Adipocyte (in vitro differentiated cells): ENCODE results near the gene FXYD7.
"Not testable (repeated sequence)": the region's sequence is repeated elsewhere in the genome, so short reads cannot be mapped to it uniquely, and the experiment has no call there.

ENCODE experiments used
- DNase-seq: peaks from one replicate; pipeline ENCODE4 v3.0.0-alpha.2; 2015; ENCODE audit warnings: low read depth
- H3K27me3 ChIP-seq: replicated peaks from 2 replicates; pipeline ENCODE4 v1.7.0; 2013; ENCODE audit warnings: mild to moderate bottlenecking, low read length, moderate library complexity; ENCODE audit not compliant: control insufficient read depth, insufficient read depth
- H3K36me3 ChIP-seq: 2 replicates; pipeline ENCODE4 v1.7.0; 2013; ENCODE audit warnings: low read length, mild to moderate bottlenecking, moderate library complexity; ENCODE audit not compliant: control insufficient read depth, insufficient read depth, severe bottlenecking
- H3K4me1 ChIP-seq: 2 replicates; pipeline ENCODE4 v1.7.0; 2013; ENCODE audit warnings: mild to moderate bottlenecking, low read length, moderate library complexity; ENCODE audit not compliant: control insufficient read depth, insufficient read depth
- H3K4me3 ChIP-seq: 2 replicates; pipeline ENCODE4 v1.7.0; 2013; ENCODE audit warnings: mild to moderate bottlenecking, low read length, moderate library complexity
- H3K9ac ChIP-seq: 2 replicates; pipeline ENCODE4 v1.7.0; 2013; ENCODE audit warnings: mild to moderate bottlenecking, low read length, moderate library complexity
- H3K9me3 ChIP-seq: 2 replicates; pipeline ENCODE4 v1.7.0; 2013; ENCODE audit warnings: mild to moderate bottlenecking, low read length, moderate library complexity; ENCODE audit not compliant: control insufficient read depth

The FXYD7 gene

GRCh38 chr19:35174226-35174625 is 31.2 kb downstream of the FXYD7 start:
- no peaks in the 10 kb centered on the region for H3K36me3 ChIP-seq
- H3K4me3 ChIP-seq: no peak overlapping the region
- peaks cover 29% of the 10 kb centered on the region for H3K4me1 ChIP-seq
- H3K9me3 ChIP-seq: no peaks in the 10 kb centered on the region
- H3K27me3 ChIP-seq: no peaks in the 10 kb centered on the region
- DNase-seq: no peak
- no peak overlapping the region for H3K9ac ChIP-seq

DNA sequence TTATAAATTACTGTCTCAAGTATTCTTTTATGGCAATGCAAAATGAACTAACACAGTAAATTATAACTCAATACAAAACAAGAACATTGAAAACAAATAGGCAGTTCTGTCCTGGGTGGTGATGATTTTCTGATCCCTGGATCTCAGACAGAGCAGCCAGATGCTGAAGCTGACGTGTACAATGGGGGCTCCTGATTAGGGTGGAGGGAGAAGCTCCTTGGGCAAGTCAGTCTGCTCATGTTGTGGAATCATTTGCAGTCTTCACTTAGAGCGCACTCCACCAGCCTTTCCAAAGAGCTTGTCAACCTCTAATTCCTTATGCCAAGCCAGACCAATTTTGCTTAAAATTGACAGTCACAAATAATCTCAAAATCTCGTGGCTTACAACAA is 33.1 kb downstream of the FXYD7 start:
- no peaks in the 10 kb centered on the region for H3K9me3 ChIP-seq
- DNase-seq: no peak
- H3K36me3 ChIP-seq: no peaks in the 10 kb centered on the region
- no peaks in the 10 kb centered on the region for H3K27me3 ChIP-seq
- H3K4me3 ChIP-seq: no peak overlapping the region
- H3K4me1 ChIP-seq: peaks cover 14% of the 10 kb centered on the region
- H3K9ac ChIP-seq: peak overlapping the region; percentile 52

DNA sequence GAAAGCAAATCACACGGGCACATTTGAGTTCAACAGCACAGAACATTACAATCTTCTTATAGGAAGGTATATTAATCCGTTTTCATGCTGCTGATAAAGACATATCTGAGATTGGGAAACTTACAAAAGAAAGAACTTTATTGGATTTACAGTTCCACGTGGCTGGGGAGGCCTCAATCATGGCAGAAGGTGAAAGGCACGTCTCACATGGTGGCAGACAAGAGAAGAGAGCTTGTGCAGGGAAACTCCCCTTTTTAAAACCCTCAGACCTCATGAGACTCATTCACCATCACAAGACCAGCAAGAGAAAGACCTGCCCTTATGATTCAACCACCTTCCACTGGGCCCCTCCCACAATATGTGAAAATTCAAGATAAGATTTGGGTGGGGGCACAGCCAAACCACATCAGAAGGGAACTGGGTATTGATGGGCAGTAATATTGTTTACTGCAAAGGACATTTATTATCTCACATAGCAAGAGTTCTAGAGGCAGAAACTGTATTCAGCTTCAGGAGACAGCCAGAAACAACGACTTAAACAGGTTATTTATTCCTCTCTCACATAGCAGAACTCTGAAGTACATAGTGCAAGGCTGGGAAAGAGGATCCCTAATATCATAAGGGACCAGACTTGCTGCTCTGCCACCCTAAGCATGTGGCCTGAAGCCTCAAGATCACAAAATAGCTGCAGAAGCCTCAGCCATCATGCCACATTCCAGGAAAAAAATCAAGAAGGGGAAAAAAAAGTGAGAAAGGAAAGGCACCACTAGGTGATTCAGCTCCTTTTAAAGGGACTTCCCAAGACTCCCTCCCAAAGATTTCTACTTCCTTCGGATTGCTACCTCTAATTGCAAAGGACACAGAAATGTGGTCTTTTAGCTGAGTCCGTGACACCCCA is 34.6 kb downstream of the FXYD7 start:
- H3K27me3 ChIP-seq: no peaks in the 10 kb centered on the region
- no peaks in the 10 kb centered on the region for H3K36me3 ChIP-seq
- H3K9ac ChIP-seq: no peak overlapping the region
- H3K9me3 ChIP-seq: no peaks in the 10 kb centered on the region
- DNase-seq: no peak
- H3K4me1 ChIP-seq: peaks cover 14% of the 10 kb centered on the region
- no peak overlapping the region for H3K4me3 ChIP-seq

GRCh38 chr19:35178701-35179100 is 35.6 kb downstream of the FXYD7 start:
- Histone ChIP-seq H3K9me3 (no peaks in the 10 kb centered on the region), H3K36me3 (no peaks in the 10 kb centered on the region), H3K4me1 (peaks cover 14% of the 10 kb centered on the region), H3K9ac (no peak overlapping the region), H3K27me3 (no peaks in the 10 kb centered on the region), H3K4me3 (no peak overlapping the region)
- DNase-seq: no peak

- Histone ChIP-seq H3K4me1 (peaks cover 14% of the 10 kb centered on the region), H3K9me3 (peaks cover 9% of the 10 kb centered on the region), H3K27me3 (no peaks in the 10 kb centered on the region), H3K4me3 (no peak overlapping the region), H3K9ac (no peak overlapping the region), H3K36me3 (no peaks in the 10 kb centered on the region)
- DNase-seq: no peak
Measured at GRCh38 chr19:35179830-35180229, 36.8 kb downstream of the FXYD7 start.

GRCh38 chr19:35181387-35181786 is 38.3 kb downstream of the FXYD7 start:
- Histone ChIP-seq H3K4me3 (no peak overlapping the region), H3K36me3 (no peaks in the 10 kb centered on the region), H3K27me3 (no peaks in the 10 kb centered on the region), H3K9me3 (peaks cover 15% of the 10 kb centered on the region), H3K9ac (no peak overlapping the region), H3K4me1 (peaks cover 9% of the 10 kb centered on the region)
- DNase-seq: no peak

DNA sequence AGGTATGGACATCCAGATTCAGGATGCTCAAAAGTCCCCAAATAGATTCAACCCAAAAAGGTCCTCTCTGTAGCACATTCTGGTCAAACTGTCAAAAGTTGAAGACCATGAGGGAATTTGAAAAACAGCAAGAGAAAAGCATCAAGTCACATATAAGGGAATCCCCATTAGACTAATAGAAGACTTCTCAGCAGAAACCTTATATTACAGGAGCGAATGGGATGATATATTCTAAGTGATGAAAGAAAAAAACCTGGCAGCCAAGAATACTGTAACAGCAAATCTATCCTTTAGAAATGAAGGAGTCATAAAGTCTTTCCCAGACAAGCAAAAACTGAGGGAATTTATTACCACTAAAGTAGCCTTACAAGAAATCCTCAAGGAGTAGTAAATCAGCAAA is 41.2 kb downstream of the FXYD7 start:
- no peak for DNase-seq
- Histone ChIP-seq H3K9ac (no peak overlapping the region), H3K4me1 (peaks cover under 1% of the 10 kb centered on the region), H3K36me3 (no peaks in the 10 kb centered on the region), H3K9me3 (peaks cover 15% of the 10 kb centered on the region), H3K27me3 (no peaks in the 10 kb centered on the region), H3K4me3 (no peak overlapping the region)

DNA sequence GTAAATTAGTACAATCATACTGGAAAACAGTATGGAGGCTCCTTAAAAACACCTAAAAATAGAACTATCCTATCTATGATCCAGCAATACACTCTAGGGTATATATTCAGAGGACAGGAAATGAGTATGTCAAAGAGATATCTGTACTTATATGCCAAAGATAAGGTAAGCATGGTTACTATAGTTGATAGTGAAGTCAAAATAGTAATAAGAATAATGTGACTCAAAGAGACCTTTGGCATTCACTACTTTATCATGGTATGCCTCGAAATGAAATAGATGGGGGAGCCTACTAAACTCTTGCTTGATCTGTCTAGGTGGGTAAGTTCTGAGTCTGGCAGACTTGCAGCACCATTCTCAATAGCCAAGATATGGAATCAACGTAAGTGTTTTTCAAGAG is 41.8 kb downstream of the FXYD7 start:
- Histone ChIP-seq H3K4me1 (no peaks in the 10 kb centered on the region), H3K36me3 (no peaks in the 10 kb centered on the region), H3K27me3 (no peaks in the 10 kb centered on the region), H3K9ac (no peak overlapping the region), H3K9me3 (peaks cover 15% of the 10 kb centered on the region), H3K4me3 (no peak overlapping the region)
- no peak for DNase-seq

- DNase-seq: no peak
- Histone ChIP-seq H3K4me3 (no peak overlapping the region), H3K9ac (no peak overlapping the region), H3K9me3 (peaks cover 4% of the 10 kb centered on the region), H3K36me3 (no peaks in the 10 kb centered on the region), H3K4me1 (peaks cover 6% of the 10 kb centered on the region), H3K27me3 (peaks cover 7% of the 10 kb centered on the region)
Measured at GRCh38 chr19:35194012-35194984, 51.2 kb downstream of the FXYD7 start.

DNA sequence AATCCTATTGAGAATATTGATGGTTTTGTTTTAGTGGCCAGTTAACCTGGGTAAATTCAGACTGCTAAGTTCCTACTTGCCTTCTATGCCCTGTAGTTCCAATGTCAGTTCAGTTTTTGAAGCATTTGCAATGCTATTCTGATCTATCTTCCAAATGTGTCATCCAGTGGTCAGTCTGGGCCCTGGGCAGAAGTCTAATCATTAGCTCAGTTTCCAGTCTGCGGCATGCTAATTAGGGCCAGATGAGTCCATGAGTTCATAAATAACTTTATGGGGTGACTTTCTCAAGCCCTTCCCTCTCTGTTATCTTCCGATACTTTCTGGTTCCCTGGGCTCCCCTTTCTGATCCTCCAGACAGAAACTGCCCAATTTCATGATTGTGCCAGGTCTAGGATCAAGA is 52.8 kb downstream of the FXYD7 start:
- DNase-seq: no peak
- Histone ChIP-seq H3K9ac (no peak overlapping the region), H3K27me3 (peaks cover 12% of the 10 kb centered on the region), H3K9me3 (peaks cover 4% of the 10 kb centered on the region), H3K36me3 (no peaks in the 10 kb centered on the region), H3K4me3 (no peak overlapping the region), H3K4me1 (peaks cover 6% of the 10 kb centered on the region)

DNA sequence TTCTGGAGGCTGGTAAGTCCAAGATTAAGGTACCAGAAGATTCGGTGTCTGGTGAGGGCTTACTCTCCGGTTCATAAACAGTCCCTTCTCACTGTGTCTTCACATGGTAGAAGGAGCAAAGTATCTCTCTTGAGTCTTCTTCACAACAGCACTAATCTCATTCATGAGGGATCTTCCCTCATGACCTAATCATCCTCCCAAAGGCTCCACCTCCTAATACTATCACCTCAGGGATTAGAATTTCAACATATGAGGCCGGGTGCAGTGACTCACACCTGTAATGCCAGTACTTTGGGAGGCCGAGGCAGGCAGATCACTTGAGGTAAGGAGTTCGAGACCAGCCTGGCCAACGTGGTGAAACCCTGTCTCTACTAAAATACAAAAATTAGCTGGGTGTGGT is 53.8 kb downstream of the FXYD7 start:
- not testable (repeated sequence) for DNase-seq, H3K9me3 ChIP-seq, H3K36me3 ChIP-seq, H3K4me1 ChIP-seq, H3K9ac ChIP-seq, H3K4me3 ChIP-seq
- peaks cover 16% of the 10 kb centered on the region for H3K27me3 ChIP-seq
